Prostate gland (tissue), 2 donors: ENCODE results near the gene APBA2.

Experiments
- POLR2A ChIP-seq: fragments of 450-650 bp; IDR thresholded peaks from one replicate; pipeline ENCODE4 v1.6.1; 2016; ENCODE audit warnings: antibody characterized with exemption, mild to moderate bottlenecking
- POLR2AphosphoS5 ChIP-seq: sonication (generic); formaldehyde crosslinking; IDR thresholded peaks from one replicate; pipeline ENCODE4 v1.6.1; 2017; ENCODE audit warnings: antibody characterized with exemption
- TF ChIP-seq, protein P1 (sequence below), 4 experiments: fragments of 200-600 bp in 2 of 4; fragments of 450-650 bp in 2 of 4; sonication (generic) in 2 of 4; IDR thresholded peaks; 1 replicate in 3 of 4; 2 replicates in 1 of 4; pipeline ENCODE4 v1.5.1; 2016 to 2019; ENCODE audit warnings: antibody characterized with exemption in 4 of 4, mild to moderate bottlenecking in 2 of 4, moderate library complexity in 2 of 4

DNA sequence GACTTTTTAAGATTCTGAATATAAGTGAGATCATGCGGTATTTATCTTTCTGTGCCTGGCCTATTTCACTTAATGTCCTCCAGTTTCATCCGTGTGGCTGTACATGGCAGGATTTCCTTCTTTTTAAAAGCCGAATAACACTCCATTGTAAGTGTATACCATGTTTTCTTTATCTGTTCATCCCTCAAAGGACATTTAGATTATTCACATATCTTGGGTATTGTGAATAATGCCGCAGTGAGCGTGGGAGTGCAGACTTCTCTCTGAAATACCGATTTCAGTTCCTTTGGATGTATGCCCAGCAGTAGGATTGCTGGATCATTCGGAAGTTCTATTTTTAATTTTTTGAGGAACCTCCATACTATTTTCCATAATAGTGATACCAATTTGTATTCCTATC lies 136.1 kb downstream of the APBA2 start:
- TF ChIP-seq, protein P1, sequence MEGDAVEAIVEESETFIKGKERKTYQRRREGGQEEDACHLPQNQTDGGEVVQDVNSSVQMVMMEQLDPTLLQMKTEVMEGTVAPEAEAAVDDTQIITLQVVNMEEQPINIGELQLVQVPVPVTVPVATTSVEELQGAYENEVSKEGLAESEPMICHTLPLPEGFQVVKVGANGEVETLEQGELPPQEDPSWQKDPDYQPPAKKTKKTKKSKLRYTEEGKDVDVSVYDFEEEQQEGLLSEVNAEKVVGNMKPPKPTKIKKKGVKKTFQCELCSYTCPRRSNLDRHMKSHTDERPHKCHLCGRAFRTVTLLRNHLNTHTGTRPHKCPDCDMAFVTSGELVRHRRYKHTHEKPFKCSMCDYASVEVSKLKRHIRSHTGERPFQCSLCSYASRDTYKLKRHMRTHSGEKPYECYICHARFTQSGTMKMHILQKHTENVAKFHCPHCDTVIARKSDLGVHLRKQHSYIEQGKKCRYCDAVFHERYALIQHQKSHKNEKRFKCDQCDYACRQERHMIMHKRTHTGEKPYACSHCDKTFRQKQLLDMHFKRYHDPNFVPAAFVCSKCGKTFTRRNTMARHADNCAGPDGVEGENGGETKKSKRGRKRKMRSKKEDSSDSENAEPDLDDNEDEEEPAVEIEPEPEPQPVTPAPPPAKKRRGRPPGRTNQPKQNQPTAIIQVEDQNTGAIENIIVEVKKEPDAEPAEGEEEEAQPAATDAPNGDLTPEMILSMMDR (IDR thresholded peaks at IDR 0.05) = no peak
- TF ChIP-seq POLR2A (no peak), POLR2AphosphoS5 (no peak)
